Colonic mucosa (tissue), 4 donors: ENCODE measurements around the gene LAD1. TPM values are rescaled to one million over a fixed set of nuclear protein-coding genes. Genes with fewer than 3 reads are reported as not detected.

Experiments
- DNase-seq: peaks from one replicate; pipeline ENCODE4 v3.0.0-alpha.2; 2020
- H3K27ac ChIP-seq: fragments of 200-600 bp; one replicate; pipeline ENCODE4 v1.8.0; 2021
- H3K27me3 ChIP-seq: fragments of 200-600 bp; one replicate; pipeline ENCODE4 v1.8.0; 2021
- H3K36me3 ChIP-seq: fragments of 200-600 bp; one replicate; pipeline ENCODE4 v1.8.0; 2021
- H3K4me1 ChIP-seq: fragments of 200-600 bp; one replicate; pipeline ENCODE4 v1.8.0; 2021; ENCODE audit warnings: mild to moderate bottlenecking
- H3K4me3 ChIP-seq: fragments of 200-600 bp; one replicate; pipeline ENCODE4 v1.8.0; 2021
- H3K9ac ChIP-seq, 2 donors: one replicate each; pipeline ENCODE4 v1.7.0; 2013; ENCODE audit warnings: control low read depth in 2 of 2, low read depth in 2 of 2, low read length in 2 of 2
- H3K9me3 ChIP-seq: fragments of 200-600 bp; one replicate; pipeline ENCODE4 v1.8.0; 2021
- intact Hi-C: fragments of 100-400 bp; cut with DNase I; formaldehyde crosslinking; loops from one replicate; pipeline ENCODE4 v1.14.1; 2022
- total RNA-seq, 2 donors: library from RNA; stranded (reverse); fragmentation: NEBNext Ultra II Directional in 1 of 2; extraction: Animal tissue kit (Norgen Biotek cat#: 25700) in 1 of 2; gene quantifications; one replicate each; pipeline ENCODE4 v1.2.1, GENCODE V29; 2021
- TF ChIP-seq, protein P1 (sequence below): fragments of 200-600 bp; IDR thresholded peaks from one replicate; pipeline ENCODE4 v1.8.0; 2022; ENCODE audit warnings: antibody characterized with exemption, mild to moderate bottlenecking
- donor health status: healthy.
- donor health status: DM: no; HTN: no; CAD: no.
- donor health status: DM: no; HTN: no; CAD: no.

Gene LAD1
- total RNA-seq, 2 donors from 2014 or later, result 160 to 280 TPM

DNA sequence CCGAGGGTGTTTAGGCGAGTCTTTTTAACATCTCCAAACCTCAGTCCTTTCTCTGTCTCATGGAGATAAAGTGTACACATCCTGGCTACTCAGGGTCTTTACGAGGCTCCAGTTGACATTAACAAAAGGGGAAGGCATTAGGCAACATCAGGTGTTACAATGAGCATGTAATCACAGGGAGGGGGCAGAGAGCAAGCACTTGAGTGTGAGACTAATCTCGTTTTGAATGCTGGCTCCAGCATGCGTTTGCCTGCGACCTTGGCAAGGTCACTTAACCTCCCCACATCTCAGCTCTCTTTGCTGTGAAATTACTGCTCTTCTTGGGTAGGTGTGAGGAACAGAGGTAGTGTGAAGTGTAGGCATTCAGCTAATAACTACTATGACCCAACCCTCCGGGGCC, 24.8 kb downstream of the LAD1 start:
- H3K36me3 ChIP-seq, result no peaks in the 10 kb centered on the region
- TF ChIP-seq, protein P1, sequence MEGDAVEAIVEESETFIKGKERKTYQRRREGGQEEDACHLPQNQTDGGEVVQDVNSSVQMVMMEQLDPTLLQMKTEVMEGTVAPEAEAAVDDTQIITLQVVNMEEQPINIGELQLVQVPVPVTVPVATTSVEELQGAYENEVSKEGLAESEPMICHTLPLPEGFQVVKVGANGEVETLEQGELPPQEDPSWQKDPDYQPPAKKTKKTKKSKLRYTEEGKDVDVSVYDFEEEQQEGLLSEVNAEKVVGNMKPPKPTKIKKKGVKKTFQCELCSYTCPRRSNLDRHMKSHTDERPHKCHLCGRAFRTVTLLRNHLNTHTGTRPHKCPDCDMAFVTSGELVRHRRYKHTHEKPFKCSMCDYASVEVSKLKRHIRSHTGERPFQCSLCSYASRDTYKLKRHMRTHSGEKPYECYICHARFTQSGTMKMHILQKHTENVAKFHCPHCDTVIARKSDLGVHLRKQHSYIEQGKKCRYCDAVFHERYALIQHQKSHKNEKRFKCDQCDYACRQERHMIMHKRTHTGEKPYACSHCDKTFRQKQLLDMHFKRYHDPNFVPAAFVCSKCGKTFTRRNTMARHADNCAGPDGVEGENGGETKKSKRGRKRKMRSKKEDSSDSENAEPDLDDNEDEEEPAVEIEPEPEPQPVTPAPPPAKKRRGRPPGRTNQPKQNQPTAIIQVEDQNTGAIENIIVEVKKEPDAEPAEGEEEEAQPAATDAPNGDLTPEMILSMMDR, result no peak
- H3K27ac ChIP-seq, result no peak overlapping the region
- H3K9me3 ChIP-seq, result no peaks in the 10 kb centered on the region
- intact Hi-C loops, result no loop called here
- peaks cover 8% of the 10 kb centered on the region for H3K27me3 ChIP-seq
- no peak overlapping the region for H3K9ac ChIP-seq
- no peak overlapping the region for H3K4me3 ChIP-seq
- no peak for DNase-seq
- no peaks in the 10 kb centered on the region for H3K4me1 ChIP-seq

DNA sequence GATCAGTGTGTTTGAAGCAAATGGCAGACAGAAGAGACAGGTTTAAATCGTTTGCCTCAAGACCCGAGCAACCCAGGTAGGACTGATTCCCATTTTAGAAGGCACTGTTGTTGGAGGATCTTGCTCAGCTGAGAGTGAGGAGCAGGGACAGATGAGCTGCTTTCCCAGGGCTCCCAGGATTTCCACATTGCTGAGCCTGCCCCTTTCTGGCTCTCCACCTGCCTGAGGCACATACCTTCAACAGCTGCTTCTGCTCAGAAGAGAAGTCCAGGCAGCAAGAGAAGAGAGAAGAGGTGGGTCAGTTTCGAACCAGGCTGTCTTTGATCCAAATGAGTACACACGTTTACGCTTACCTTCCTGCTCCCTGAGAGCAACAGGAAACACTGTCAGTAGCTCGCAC, 27.3 kb downstream of the LAD1 start:
- intact Hi-C loops, result no loop called here
- TF ChIP-seq, protein P1, result no peak
- no peaks in the 10 kb centered on the region for H3K36me3 ChIP-seq
- no peak for DNase-seq
- no peak overlapping the region for H3K9ac ChIP-seq
- no peaks in the 10 kb centered on the region for H3K4me1 ChIP-seq
- no peak overlapping the region for H3K27ac ChIP-seq
- H3K9me3 ChIP-seq, result no peaks in the 10 kb centered on the region
- peaks cover 8% of the 10 kb centered on the region for H3K27me3 ChIP-seq
- no peak overlapping the region for H3K4me3 ChIP-seq

DNA sequence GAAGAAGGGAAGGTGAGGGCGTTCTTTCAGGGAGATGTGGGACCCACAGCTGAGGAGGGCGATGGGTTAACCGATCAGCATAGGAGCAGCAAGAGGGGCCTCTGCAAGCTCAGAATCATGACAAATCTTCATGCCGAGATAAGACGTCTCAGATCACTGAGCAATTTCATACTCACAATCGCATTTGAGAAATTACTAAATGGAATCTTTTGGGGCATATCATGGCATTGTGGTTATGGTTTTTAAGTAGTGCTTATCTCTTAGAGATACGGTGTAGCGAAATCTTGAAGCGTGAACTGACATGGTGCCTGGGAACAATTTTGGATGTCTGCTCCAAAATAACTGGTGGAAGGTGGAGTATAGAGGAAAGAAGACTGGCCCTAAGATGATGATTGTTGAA, 27.8 kb downstream of the LAD1 start:
- H3K9ac ChIP-seq, result no peak overlapping the region
- no peaks in the 10 kb centered on the region for H3K9me3 ChIP-seq
- intact Hi-C loops, result no loop called here
- H3K36me3 ChIP-seq, result no peaks in the 10 kb centered on the region
- H3K4me3 ChIP-seq, result no peak overlapping the region
- no peaks in the 10 kb centered on the region for H3K4me1 ChIP-seq
- no peak overlapping the region for H3K27ac ChIP-seq
- TF ChIP-seq, protein P1, result no peak
- H3K27me3 ChIP-seq, result peaks cover 8% of the 10 kb centered on the region
- DNase-seq, result no peak

DNA sequence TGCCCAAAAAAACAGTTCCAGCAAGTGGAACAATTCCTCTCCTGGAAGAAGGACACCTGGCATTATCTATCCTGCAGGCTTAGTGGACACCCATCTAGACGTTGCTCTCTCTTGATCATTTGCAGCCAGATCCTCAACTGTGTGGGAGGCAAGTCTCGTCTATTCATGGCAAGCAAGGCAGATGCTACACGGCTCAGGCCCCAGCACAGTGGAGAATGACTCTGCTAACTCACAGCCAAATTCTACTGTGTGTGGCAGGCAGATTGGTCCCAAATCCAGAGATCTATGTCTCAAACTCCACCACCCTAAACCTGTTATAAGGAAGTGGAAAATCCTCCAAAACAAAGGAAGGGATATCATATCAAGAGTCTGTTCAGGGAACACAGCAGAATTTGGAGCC, 28.6 kb downstream of the LAD1 start:
- Histone ChIP-seq H3K27ac (no peak overlapping the region), H3K9ac (no peak overlapping the region), H3K4me3 (no peak overlapping the region), H3K9me3 (no peaks in the 10 kb centered on the region), H3K4me1 (no peaks in the 10 kb centered on the region), H3K36me3 (no peaks in the 10 kb centered on the region), H3K27me3 (peaks cover 8% of the 10 kb centered on the region)
- intact Hi-C loops, result no loop called here
- no peak for DNase-seq
- TF ChIP-seq, protein P1, result no peak

DNA sequence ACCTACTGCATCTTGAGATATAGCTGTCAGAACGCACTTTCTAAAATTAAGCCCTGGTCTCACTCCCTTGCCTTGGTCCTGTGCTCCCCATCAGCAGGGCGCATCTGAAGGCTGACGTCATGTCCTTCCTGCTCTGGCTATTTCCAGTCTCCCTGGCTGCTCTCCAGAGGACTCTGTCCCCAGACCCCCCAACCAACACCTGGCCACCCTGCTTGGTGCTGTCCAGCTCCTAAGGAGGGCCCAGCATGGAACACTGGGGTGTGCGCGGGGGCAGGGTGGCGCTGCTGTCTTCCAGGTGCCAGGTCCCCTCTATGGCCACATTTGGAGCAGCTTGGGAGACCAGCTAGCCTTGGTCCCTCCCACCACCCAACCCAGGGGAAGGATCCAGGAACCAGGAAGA, 29.9 kb downstream of the LAD1 start:
- TF ChIP-seq, protein P1, result no peak
- no peak overlapping the region for H3K27ac ChIP-seq
- H3K4me1 ChIP-seq, result no peaks in the 10 kb centered on the region
- no peak for DNase-seq
- H3K9ac ChIP-seq, result no peak overlapping the region
- H3K27me3 ChIP-seq, result no peaks in the 10 kb centered on the region
- intact Hi-C loops, result no loop called here
- H3K4me3 ChIP-seq, result no peak overlapping the region
- H3K9me3 ChIP-seq, result no peaks in the 10 kb centered on the region
- H3K36me3 ChIP-seq, result no peaks in the 10 kb centered on the region

DNA sequence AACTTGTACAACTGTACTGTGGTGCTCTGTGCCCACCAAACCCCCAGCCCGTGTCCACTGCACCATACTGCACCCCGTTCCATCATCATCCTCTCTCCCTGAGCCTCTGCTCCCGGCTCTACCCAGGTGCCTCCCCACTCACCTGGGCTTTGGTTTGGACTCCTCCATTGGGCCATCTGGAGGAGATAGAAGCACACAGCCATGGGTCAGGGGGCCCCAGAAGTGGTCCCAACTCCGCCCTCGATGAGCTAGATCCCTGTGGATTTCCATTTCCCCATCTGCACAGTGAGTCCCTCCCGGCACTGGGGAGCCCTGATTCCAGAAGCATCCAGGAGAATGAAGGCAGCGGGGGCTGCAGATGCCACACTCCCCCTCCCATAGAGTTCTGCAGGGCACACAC, 32.4 kb downstream of the LAD1 start:
- Histone ChIP-seq H3K27me3 (no peaks in the 10 kb centered on the region), H3K27ac (no peak overlapping the region), H3K36me3 (no peaks in the 10 kb centered on the region), H3K4me3 (no peak overlapping the region), H3K9ac (no peak overlapping the region), H3K9me3 (no peaks in the 10 kb centered on the region), H3K4me1 (no peaks in the 10 kb centered on the region)
- DNase-seq, result no peak
- TF ChIP-seq, protein P1, result no peak
- intact Hi-C loops, result no loop called here
